ENCODE data around the gene MAP1A.

DNA sequence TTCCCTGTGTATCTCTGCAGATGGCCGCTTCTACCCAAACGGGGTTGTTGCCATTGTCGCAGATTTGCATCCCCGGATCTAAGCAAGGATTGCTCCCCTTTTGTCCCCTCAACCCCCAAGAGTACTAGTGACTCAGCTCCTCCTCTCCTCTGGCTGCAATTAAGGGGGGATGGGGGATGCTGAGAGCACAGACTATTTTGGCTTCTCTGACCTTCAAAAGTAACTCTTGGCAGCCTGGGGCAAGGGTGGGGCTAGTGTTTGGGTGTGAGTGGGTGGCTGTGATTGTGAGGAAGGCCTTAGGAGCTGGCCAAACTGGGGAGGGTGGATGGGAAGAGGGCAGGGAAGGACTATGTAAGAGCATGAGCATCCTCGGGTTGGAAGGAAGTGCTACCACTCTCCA lies 1.2 kb upstream of the MAP1A start:
- TF ChIP-seq CTCF (IDR thresholded peaks at IDR 0.05), result no peak
- no peak for TF ChIP-seq ZFX (IDR thresholded peaks at IDR 0.05; ENCODE audit: borderline replicate concordance)
